Prostate gland (tissue), 2 donors: Measurements from ENCODE around the gene SYNPR.

Source experiments
- POLR2A ChIP-seq: fragments of 450-650 bp; IDR thresholded peaks from one replicate; pipeline ENCODE4 v1.6.1; 2016; ENCODE audit warnings: antibody characterized with exemption, mild to moderate bottlenecking
- POLR2AphosphoS5 ChIP-seq: sonication (generic); formaldehyde crosslinking; IDR thresholded peaks from one replicate; pipeline ENCODE4 v1.6.1; 2017; ENCODE audit warnings: antibody characterized with exemption
- TF ChIP-seq, protein P1 (sequence below), 4 experiments: fragments of 200-600 bp in 2 of 4; fragments of 450-650 bp in 2 of 4; sonication (generic) in 2 of 4; IDR thresholded peaks; 1 replicate in 3 of 4; 2 replicates in 1 of 4; pipeline ENCODE4 v1.5.1; 2016 to 2019; ENCODE audit warnings: antibody characterized with exemption in 4 of 4, mild to moderate bottlenecking in 2 of 4, moderate library complexity in 2 of 4

DNA sequence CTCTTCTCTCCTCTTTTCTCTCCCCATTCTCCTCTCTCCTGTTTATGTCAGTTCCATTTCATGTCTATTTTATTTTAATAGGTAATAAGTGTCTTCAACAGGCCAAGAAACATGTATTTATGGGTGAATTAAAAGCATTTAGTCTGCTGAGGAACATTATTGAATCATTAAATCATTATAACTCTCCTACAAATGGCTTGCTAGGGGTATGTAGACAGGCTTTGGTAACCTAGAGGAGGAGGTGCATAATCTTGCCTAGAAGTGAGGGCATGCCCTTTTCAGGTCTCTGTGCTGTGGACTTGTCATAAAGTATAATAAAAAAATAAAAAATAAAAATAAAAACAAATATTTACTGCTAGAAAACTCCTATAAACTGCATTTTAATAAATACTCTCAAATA is 285.5 kb downstream of the SYNPR start:
- TF ChIP-seq POLR2A (no peak), POLR2AphosphoS5 (no peak)
- TF ChIP-seq, protein P1, sequence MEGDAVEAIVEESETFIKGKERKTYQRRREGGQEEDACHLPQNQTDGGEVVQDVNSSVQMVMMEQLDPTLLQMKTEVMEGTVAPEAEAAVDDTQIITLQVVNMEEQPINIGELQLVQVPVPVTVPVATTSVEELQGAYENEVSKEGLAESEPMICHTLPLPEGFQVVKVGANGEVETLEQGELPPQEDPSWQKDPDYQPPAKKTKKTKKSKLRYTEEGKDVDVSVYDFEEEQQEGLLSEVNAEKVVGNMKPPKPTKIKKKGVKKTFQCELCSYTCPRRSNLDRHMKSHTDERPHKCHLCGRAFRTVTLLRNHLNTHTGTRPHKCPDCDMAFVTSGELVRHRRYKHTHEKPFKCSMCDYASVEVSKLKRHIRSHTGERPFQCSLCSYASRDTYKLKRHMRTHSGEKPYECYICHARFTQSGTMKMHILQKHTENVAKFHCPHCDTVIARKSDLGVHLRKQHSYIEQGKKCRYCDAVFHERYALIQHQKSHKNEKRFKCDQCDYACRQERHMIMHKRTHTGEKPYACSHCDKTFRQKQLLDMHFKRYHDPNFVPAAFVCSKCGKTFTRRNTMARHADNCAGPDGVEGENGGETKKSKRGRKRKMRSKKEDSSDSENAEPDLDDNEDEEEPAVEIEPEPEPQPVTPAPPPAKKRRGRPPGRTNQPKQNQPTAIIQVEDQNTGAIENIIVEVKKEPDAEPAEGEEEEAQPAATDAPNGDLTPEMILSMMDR (IDR thresholded peaks at IDR 0.05): no peak
